OCI-LY3 (cell line): ENCODE data around the gene TRIM24.
"Not testable (repeated sequence)": the region's sequence is repeated elsewhere in the genome, so short reads cannot be mapped to it uniquely, and the experiment has no call there.

Experiments
- H2AFZ ChIP-seq: fragments of 200-600, 300-600 bp; shearing (Covaris generic); 2 replicates; pipeline ENCODE4 v1.6.0; 2014; ENCODE audit warnings: antibody characterized with exemption, low read depth, low read length
- H3K27ac ChIP-seq: fragments of 200-600, 300-600 bp; sonication (generic); 2 replicates; pipeline ENCODE4 v1.5.1; 2014; ENCODE audit warnings: mild to moderate bottlenecking, low read length, moderate library complexity, mixed read lengths
- H3K27me3 ChIP-seq: fragments of 200-600, 300-600 bp; sonication (generic); 2 replicates; pipeline ENCODE4 v1.6.1; 2014; ENCODE audit warnings: low read depth, low read length, mixed read lengths
- H3K36me3 ChIP-seq: fragments of 200-600, 300-600 bp; sonication (generic); replicated peaks from 2 replicates; pipeline ENCODE3; 2014; ENCODE audit warnings: low read depth, low read length, mixed read lengths
- H3K4me1 ChIP-seq: fragments of 300-600, 200-600 bp; sonication (generic); 2 replicates; pipeline ENCODE4 v1.6.1; 2014; ENCODE audit warnings: low read length, mixed read lengths
- H3K4me2 ChIP-seq: fragments of 200-600, 300-600 bp; sonication (generic); 2 replicates; pipeline ENCODE4 v1.6.1; 2014; ENCODE audit warnings: low read length, mixed read lengths
- H3K4me3 ChIP-seq: fragments of 300-600, 200-600 bp; sonication (generic); 2 replicates; pipeline ENCODE4 v1.5.1; 2014; ENCODE audit warnings: antibody characterized with exemption, mild to moderate bottlenecking, low read length, moderate library complexity
- H3K79me2 ChIP-seq: fragments of 300-600, 200-600 bp; shearing (Covaris generic); 2 replicates; pipeline ENCODE4 v1.6.1; 2014; ENCODE audit warnings: mild to moderate bottlenecking, low read length, mixed read lengths
- H3K9ac ChIP-seq: fragments of 300-600, 200-600 bp; shearing (Covaris generic); 2 replicates; pipeline ENCODE4 v1.6.0; 2014; ENCODE audit warnings: mild to moderate bottlenecking, low read length, moderate library complexity
- H3K9me3 ChIP-seq: fragments of 200-600, 300-600 bp; shearing (Covaris generic); 2 replicates; pipeline ENCODE4 v1.6.1; 2014; ENCODE audit warnings: low read length, mixed read lengths; ENCODE audit not compliant: insufficient read depth
- H4K20me1 ChIP-seq: fragments of 200-600, 300-600 bp; sonication (generic); 2 replicates; pipeline ENCODE4 v1.6.1; 2016; ENCODE audit warnings: low read length, mixed read lengths; ENCODE audit not compliant: insufficient read depth
- EZH2phosphoT487 ChIP-seq: fragments of 200-600 bp; shearing (Covaris generic); IDR thresholded peaks from 2 replicates; pipeline ENCODE4 v1.6.1; 2018; ENCODE audit warnings: antibody characterized with exemption, mixed run types, low read depth
- TF ChIP-seq, protein P1 (sequence below): fragments of 200-600, 300-600 bp; sonication (generic); IDR thresholded peaks from 2 replicates; pipeline ENCODE4 v1.5.1; 2014; ENCODE audit warnings: antibody characterized with exemption, low read length, low read depth

The TRIM24 gene

DNA sequence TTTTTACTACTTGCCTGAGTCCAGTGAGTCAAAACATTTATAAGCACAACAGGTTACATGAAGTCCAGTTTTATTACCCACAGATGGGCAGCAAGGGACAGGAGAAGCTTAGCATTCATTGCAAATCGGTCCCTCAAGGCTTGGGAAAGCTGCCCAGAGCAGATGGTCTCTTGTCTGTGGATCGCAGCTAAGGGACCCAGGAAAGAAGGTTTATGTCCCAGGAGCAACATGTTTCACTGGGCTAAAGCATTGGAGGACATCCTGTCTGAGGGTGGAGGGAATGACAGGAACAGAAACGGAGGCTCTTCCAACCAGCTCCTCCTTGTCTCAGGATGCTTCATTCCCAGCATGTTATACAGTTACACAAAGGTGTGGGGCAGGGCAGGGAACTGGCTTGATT, 39.3 kb downstream of the TRIM24 start:
- peaks cover 66% of the 10 kb centered on the region for H3K79me2 ChIP-seq
- H3K9me3 ChIP-seq: no peaks in the 10 kb centered on the region
- no peak for TF ChIP-seq EZH2phosphoT487
- TF ChIP-seq, protein P1, sequence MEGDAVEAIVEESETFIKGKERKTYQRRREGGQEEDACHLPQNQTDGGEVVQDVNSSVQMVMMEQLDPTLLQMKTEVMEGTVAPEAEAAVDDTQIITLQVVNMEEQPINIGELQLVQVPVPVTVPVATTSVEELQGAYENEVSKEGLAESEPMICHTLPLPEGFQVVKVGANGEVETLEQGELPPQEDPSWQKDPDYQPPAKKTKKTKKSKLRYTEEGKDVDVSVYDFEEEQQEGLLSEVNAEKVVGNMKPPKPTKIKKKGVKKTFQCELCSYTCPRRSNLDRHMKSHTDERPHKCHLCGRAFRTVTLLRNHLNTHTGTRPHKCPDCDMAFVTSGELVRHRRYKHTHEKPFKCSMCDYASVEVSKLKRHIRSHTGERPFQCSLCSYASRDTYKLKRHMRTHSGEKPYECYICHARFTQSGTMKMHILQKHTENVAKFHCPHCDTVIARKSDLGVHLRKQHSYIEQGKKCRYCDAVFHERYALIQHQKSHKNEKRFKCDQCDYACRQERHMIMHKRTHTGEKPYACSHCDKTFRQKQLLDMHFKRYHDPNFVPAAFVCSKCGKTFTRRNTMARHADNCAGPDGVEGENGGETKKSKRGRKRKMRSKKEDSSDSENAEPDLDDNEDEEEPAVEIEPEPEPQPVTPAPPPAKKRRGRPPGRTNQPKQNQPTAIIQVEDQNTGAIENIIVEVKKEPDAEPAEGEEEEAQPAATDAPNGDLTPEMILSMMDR: no peak
- H3K4me3 ChIP-seq: no peak overlapping the region
- H3K4me2 ChIP-seq: no peak overlapping the region
- no peaks in the 10 kb centered on the region for H3K4me1 ChIP-seq
- H3K27ac ChIP-seq: no peak overlapping the region
- H3K27me3 ChIP-seq: no peaks in the 10 kb centered on the region
- no peak overlapping the region for H2AFZ ChIP-seq
- H3K9ac ChIP-seq: no peak overlapping the region
- no peaks in the 10 kb centered on the region for H3K36me3 ChIP-seq
- H4K20me1 ChIP-seq: peaks cover 15% of the 10 kb centered on the region; the same call in 1 of the 2 replicates

DNA sequence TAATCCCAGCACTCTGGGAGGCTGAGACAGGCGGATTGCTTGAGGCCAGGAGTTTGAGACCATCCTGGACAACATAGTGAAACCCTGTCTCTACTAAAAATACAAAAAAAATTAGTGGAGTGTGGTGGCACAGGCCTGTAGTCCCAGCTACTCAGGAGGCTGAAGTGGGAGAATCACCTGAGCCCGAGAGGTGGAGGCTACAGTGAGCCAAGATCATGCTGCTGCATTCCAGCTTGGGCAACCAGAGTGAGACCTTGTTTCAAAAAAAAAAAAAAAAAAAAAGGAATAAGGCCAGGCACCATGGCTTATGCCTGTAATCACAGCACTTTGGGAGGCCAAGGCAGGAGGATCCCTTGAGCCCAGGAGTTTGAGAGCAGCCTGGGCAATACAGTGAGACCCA, 40.2 kb downstream of the TRIM24 start:
- H3K4me2 ChIP-seq, H3K9ac ChIP-seq, H3K9me3 ChIP-seq, H2AFZ ChIP-seq, H3K27ac ChIP-seq, H3K4me1 ChIP-seq, H3K4me3 ChIP-seq, H3K36me3 ChIP-seq, H3K27me3 ChIP-seq: not testable (repeated sequence)
- peaks cover 58% of the 10 kb centered on the region for H3K79me2 ChIP-seq
- H4K20me1 ChIP-seq: peaks cover 15% of the 10 kb centered on the region; the same call in 1 of the 2 replicates

DNA sequence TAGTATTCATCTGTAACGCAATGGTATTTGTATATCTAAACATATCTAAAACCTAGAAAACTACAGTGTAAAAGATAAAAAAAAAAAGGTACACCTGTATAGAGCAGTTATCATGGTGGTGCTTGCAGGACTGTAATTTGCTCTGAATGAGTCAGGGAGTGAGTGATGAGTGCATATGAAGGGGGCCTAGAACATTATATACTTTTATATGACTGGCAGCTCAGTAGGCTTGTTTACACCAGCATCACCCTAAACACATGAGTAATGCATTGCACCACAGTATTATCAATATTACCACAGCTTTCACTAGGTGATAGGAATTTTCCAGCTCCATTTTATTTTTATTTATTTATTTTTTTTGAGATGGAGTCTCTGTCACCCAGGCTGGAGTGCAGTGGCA, 40.8 kb downstream of the TRIM24 start:
- TF ChIP-seq EZH2phosphoT487: no peak
- TF ChIP-seq, protein P1: no peak
- H3K9me3 ChIP-seq: no peaks in the 10 kb centered on the region
- H3K36me3 ChIP-seq: peaks cover 8% of the 10 kb centered on the region
- no peak overlapping the region for H3K4me2 ChIP-seq
- no peak overlapping the region for H3K27ac ChIP-seq
- H3K9ac ChIP-seq: no peak overlapping the region
- no peaks in the 10 kb centered on the region for H3K27me3 ChIP-seq
- no peak overlapping the region for H3K4me3 ChIP-seq
- no peaks in the 10 kb centered on the region for H3K4me1 ChIP-seq
- no peak overlapping the region for H2AFZ ChIP-seq
- peaks cover 58% of the 10 kb centered on the region for H3K79me2 ChIP-seq
- H4K20me1 ChIP-seq: peaks cover 15% of the 10 kb centered on the region; the same call in 1 of the 2 replicates

DNA sequence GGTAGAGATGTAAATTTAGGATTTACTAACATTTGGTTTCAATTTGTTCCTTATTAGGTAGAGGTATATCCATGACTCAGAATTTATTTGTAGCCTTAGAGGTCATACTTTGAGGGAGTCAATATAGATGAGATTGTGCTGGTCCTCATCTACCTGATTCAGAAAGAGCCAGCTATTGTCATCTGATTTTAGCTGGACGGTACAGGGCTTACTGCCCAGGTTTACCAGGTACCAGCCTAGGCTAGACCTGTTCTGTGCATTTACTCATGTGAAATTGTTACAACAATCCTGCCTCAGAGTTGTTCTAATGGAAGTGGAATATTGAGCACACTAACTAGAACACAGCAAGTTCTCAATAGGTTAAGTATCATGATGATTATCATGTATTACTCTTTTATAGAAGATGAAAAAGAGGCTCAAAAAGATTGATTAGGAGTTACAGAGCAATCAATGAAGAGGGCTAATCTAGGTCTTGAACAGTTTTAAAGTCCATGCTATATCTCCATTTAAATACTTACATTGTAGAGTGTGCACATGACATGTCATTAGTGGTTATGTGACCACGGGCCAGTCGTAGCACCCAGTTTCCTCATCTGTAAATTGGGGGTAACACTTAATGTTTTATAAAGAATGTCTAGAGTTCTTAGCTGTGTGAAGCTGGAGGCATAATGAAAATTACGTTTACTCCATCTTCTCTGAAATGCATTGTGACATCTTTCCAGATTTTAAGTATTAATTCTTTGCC, 42.1 kb downstream of the TRIM24 start:
- H3K4me1 ChIP-seq: no peaks in the 10 kb centered on the region
- no peak overlapping the region for H3K27ac ChIP-seq
- no peaks in the 10 kb centered on the region for H3K27me3 ChIP-seq
- H4K20me1 ChIP-seq: 0 out of 2 replicates have a peak, but pooled peaks cover 15% of the 10 kb centered on the region
- no peak overlapping the region for H3K4me3 ChIP-seq
- peaks cover 13% of the 10 kb centered on the region for H3K36me3 ChIP-seq
- no peak overlapping the region for H2AFZ ChIP-seq
- TF ChIP-seq, protein P1: no peak
- no peak for TF ChIP-seq EZH2phosphoT487
- H3K9ac ChIP-seq: no peak overlapping the region
- peaks cover 45% of the 10 kb centered on the region for H3K79me2 ChIP-seq
- H3K4me2 ChIP-seq: no peak overlapping the region
- no peaks in the 10 kb centered on the region for H3K9me3 ChIP-seq
